Parathyroid adenoma (tissue), 2 donors: ENCODE results near the gene RTN4.

ENCODE experiments used
- H2AFZ ChIP-seq: fragments of 300-600 bp; sonication (generic); one replicate; pipeline ENCODE4 v1.7.0; 2017; ENCODE audit warnings: antibody characterized with exemption, mild to moderate bottlenecking
- H3K27ac ChIP-seq: fragments of 300-600 bp; sonication (generic); one replicate; pipeline ENCODE4 v1.7.0; 2017
- H3K27me3 ChIP-seq: fragments of 300-600 bp; sonication (generic); one replicate; pipeline ENCODE4 v1.7.0; 2017; ENCODE audit warnings: low read length; ENCODE audit not compliant: control insufficient read depth, insufficient read depth
- H3K36me3 ChIP-seq: fragments of 300-600 bp; sonication (generic); one replicate; pipeline ENCODE4 v1.7.0; 2017; ENCODE audit warnings: low read length; ENCODE audit not compliant: control insufficient read depth, insufficient read depth
- H3K4me1 ChIP-seq: fragments of 300-600 bp; sonication (generic); one replicate; pipeline ENCODE4 v1.7.0; 2017; ENCODE audit warnings: control low read depth
- H3K4me2 ChIP-seq: fragments of 300-600 bp; sonication (generic); one replicate; pipeline ENCODE4 v1.7.0; 2017; ENCODE audit warnings: low read length
- H3K4me3 ChIP-seq: fragments of 300-600 bp; sonication (generic); one replicate; pipeline ENCODE4 v1.7.0; 2017; ENCODE audit warnings: low read depth, low read length
- H3K79me2 ChIP-seq: fragments of 300-600 bp; sonication (generic); one replicate; pipeline ENCODE4 v1.7.0; 2017; ENCODE audit warnings: control low read depth
- H3K9ac ChIP-seq: fragments of 300-600 bp; sonication (generic); one replicate; pipeline ENCODE4 v1.7.0; 2017; ENCODE audit warnings: mild to moderate bottlenecking
- H3K9me3 ChIP-seq: fragments of 300-600 bp; sonication (generic); one replicate; pipeline ENCODE4 v1.7.0; 2017; ENCODE audit warnings: low read length; ENCODE audit not compliant: control insufficient read depth
- CTCF ChIP-seq: fragments of 300-600 bp; sonication (generic); IDR thresholded peaks from one replicate; pipeline ENCODE4 v1.7.0; 2017; ENCODE audit warnings: antibody characterized with exemption, mild to moderate bottlenecking
- donor health status: primary hyperparathyroidism.

RTN4 gene

DNA sequence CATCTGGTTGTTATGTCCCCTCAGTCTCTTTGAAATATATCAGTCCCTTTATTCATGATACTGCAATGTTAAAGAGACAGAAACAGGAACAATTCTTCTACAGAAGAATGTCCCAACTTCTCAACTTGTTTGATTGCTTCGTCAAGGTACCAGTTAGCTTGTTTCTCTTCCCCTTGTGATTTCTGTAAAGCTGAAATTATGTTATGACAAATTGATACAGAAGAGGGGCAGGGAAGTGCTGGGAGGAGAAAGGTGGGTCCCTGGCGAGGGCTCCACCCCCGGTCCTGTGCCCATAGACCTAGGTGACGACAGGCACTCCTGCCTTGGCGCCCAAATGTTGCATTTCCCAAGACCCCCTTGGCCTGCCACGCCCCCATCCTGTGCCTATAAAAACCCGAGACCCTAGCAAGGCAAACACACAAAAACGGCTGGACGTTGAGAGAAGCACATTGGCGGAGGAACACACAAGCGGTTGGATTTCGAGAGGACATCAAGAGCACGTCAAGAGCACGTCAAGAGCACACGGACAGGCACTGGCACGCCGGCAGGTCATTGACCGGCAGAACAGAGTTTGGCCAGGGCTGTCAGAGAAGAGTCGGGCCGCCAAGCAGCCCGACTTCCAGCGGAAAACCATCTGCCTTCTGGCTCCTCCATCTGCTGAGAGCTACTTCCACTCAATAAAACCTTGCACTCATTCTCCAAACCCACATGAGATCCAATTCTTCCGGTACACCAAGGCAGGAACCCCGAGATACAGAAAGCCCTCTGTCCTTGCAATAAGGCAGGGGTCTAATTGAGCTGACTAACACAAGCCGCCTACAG, 11.5 kb upstream of the RTN4 start:
- no peak overlapping the region for H3K4me3 ChIP-seq
- H3K9me3 ChIP-seq = no peaks in the 10 kb centered on the region
- H3K27me3 ChIP-seq = no peaks in the 10 kb centered on the region
- no peak overlapping the region for H3K4me2 ChIP-seq
- H3K27ac ChIP-seq = no peak overlapping the region
- no peaks in the 10 kb centered on the region for H3K4me1 ChIP-seq
- H3K36me3 ChIP-seq = no peaks in the 10 kb centered on the region
- no peak for TF ChIP-seq CTCF
- no peak overlapping the region for H3K9ac ChIP-seq
- no peak overlapping the region for H2AFZ ChIP-seq
- no peaks in the 10 kb centered on the region for H3K79me2 ChIP-seq

DNA sequence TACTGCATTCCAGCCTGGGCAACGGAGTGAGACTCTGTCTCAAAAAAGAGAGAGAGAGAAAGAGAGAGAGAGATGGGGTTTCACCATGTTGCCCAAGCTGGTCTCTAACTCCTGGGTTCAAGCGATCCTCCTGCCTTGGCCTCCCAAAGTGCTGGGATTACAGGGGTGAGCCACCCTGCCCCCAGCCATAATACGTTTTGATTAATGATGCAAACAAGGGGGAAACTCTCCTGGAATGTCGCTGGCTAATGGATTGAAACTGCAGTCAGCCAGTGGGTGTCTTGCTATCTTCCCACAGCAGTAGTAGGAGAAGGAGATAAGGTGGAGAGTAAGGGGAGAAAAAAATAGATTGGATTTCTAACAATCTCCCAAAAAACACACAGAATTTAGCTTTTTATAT, 9.5 kb upstream of the RTN4 start:
- Histone ChIP-seq H2AFZ (no peak overlapping the region), H3K36me3 (no peaks in the 10 kb centered on the region), H3K27me3 (no peaks in the 10 kb centered on the region), H3K4me3 (no peak overlapping the region), H3K4me2 (no peak overlapping the region), H3K27ac (no peak overlapping the region), H3K79me2 (no peaks in the 10 kb centered on the region), H3K9me3 (no peaks in the 10 kb centered on the region), H3K4me1 (no peaks in the 10 kb centered on the region), H3K9ac (no peak overlapping the region)
- no peak for TF ChIP-seq CTCF

- H3K27me3 ChIP-seq = no peaks in the 10 kb centered on the region
- no peak overlapping the region for H2AFZ ChIP-seq
- no peak overlapping the region for H3K4me3 ChIP-seq
- no peak overlapping the region for H3K9ac ChIP-seq
- H3K27ac ChIP-seq = no peak overlapping the region
- no peaks in the 10 kb centered on the region for H3K79me2 ChIP-seq
- H3K9me3 ChIP-seq = no peaks in the 10 kb centered on the region
- H3K4me1 ChIP-seq = no peaks in the 10 kb centered on the region
- H3K36me3 ChIP-seq = no peaks in the 10 kb centered on the region
- no peak for TF ChIP-seq CTCF
- no peak overlapping the region for H3K4me2 ChIP-seq
Measured at GRCh38 chr2:55057474-55057873, 7.2 kb upstream of the RTN4 start.

DNA sequence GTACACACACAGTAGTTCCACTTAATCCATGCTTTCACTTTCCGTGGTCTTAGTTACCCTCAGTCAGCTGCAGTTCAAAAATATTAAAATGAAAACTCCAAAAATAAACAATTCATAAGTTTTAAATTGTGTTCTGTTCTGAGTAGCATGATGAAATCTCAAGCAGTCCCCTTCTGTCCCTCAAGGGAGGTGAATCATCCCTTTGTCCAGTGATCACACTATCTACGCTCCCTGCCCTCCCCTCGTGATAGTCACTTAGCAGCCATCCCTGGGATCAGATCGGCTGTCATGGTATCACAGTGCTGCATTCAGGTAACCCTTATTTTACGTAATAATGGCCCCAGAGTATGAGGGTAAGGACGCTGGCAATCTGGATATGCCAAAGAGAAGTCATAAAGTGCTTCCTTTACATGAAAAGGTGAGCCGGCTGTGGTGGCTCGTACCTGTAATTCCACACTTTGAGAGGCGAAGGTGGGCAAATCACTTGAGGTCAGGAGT, 5.8 kb upstream of the RTN4 start:
- Histone ChIP-seq H3K9ac (no peak overlapping the region), H3K4me2 (no peak overlapping the region), H3K79me2 (no peaks in the 10 kb centered on the region), H3K4me3 (no peak overlapping the region), H3K27me3 (no peaks in the 10 kb centered on the region), H3K4me1 (peaks cover 4% of the 10 kb centered on the region), H3K9me3 (no peaks in the 10 kb centered on the region), H2AFZ (no peak overlapping the region), H3K36me3 (no peaks in the 10 kb centered on the region), H3K27ac (no peak overlapping the region)
- no peak for TF ChIP-seq CTCF
